Heart right ventricle (tissue), 16 donors: ENCODE measurements around the gene TMEM200B. TPM values are rescaled to one million over a fixed set of nuclear protein-coding genes. Genes with fewer than 3 reads are reported as not detected.

Experiments
- ATAC-seq, 8 donors: fragments of 200-7000 bp; cut with Tn5 transposase; one replicate each; pipeline ENCODE4 v1.9.1; 2020; ENCODE audit warnings: mild to moderate bottlenecking in 8 of 8, moderate library complexity in 8 of 8, moderate number of reproducible peaks in 1 of 8
- DNase-seq, 2 donors: peaks; one replicate each; pipeline ENCODE4 v3.0.0-alpha.2; 2020
- H3K27ac ChIP-seq, 10 donors: fragments of 200-600 bp; sonication (generic) in 2 of 10; one replicate each; pipeline versions ENCODE4 v1.5.0 to v1.8.0; 2020 to 2022; ENCODE audit warnings: mild to moderate bottlenecking in 3 of 10
- H3K27me3 ChIP-seq, 7 donors: fragments of 200-600 bp; one replicate each; pipeline ENCODE4 v1.8.0; 2021 to 2022; ENCODE audit warnings: mild to moderate bottlenecking in 2 of 7
- H3K36me3 ChIP-seq, 9 donors: fragments of 200-600 bp; sonication (generic) in 1 of 9; one replicate each; pipeline versions ENCODE4 v1.5.0 to v1.8.0; 2020 to 2022; ENCODE audit warnings: mild to moderate bottlenecking in 2 of 9
- H3K4me1 ChIP-seq, 9 donors: fragments of 200-600 bp; sonication (generic) in 1 of 9; one replicate each; pipeline versions ENCODE4 v1.5.0 to v1.8.0; 2020 to 2022; ENCODE audit warnings: mild to moderate bottlenecking in 4 of 9
- H3K4me3 ChIP-seq, 10 donors: fragments of 200-600 bp; sonication (generic) in 2 of 10; one replicate each; pipeline versions ENCODE4 v1.5.0 to v1.8.0; 2020 to 2022; ENCODE audit warnings: mild to moderate bottlenecking in 7 of 10, moderate library complexity in 2 of 10
- H3K9me3 ChIP-seq, 11 donors: fragments of 200-600 bp in 10 of 11; sonication (generic) in 2 of 11; one replicate each; pipeline versions ENCODE4 v1.5.0 to v1.8.0; 2013 to 2022; ENCODE audit warnings: mild to moderate bottlenecking in 2 of 11, control low read depth in 1 of 11, moderate library complexity in 1 of 11
- WGBS, 2 donors: extraction: QIAGEN DNeasy Blood & Tissue Kit; methylation state at CpG; one replicate each; pipeline ENCODE4 v1.1.7; 2013; ENCODE audit warnings: inconsistent platforms in 1 of 2; 5-methylcytosine and 5-hydroxymethylcytosine counted together
- intact Hi-C, 10 donors: fragments of 100-400 bp; cut with DNase I; formaldehyde crosslinking; loops; one replicate each; pipeline versions ENCODE4 v1.11.1 to v1.14.2; 2022
- polyA plus RNA-seq, 2 donors: library from polyadenylated mRNA; stranded (reverse); fragments of 200-250 nt; gene quantifications; one replicate each; pipeline ENCODE4 v1.2.3, GENCODE V29; 2013
- total RNA-seq, 10 donors: library from RNA; stranded (reverse); fragmentation: NEBNext Ultra II Directional in 3 of 10; extraction: Animal tissue kit (Norgen Biotek cat#: 25700) in 3 of 10; gene quantifications; one replicate each; pipeline versions ENCODE4 v1.2.1 to v1.2.4, GENCODE V29; 2021 to 2023
- TF ChIP-seq, protein P1 (sequence below), 9 donors: fragments of 200-600 bp; sonication (generic) in 2 of 9; IDR thresholded peaks; one replicate each; pipeline versions ENCODE4 v1.5.0 to v1.8.0; 2021 to 2022; ENCODE audit warnings: antibody characterized with exemption in 9 of 9, mild to moderate bottlenecking in 5 of 9, moderate library complexity in 1 of 9
- donor health status: Arrhythmogenic right ventricular cardiomyopathy.
- donor health status: ischemic (EF 13 %, LVEDD 7.1; RV severe dilation, severe dysfunction).
- donor health status: healthy with polysubstance abuse.
- donor health status: DM: no; HTN: yes; CAD: no.
- donor health status: DM: no; HTN: no; CAD: no.
- donor health status: ischemic (EF 25% LVEDD 6.9; RV normal size, moderate dysfunction).
- donor health status: ischemic (EF 25% LVEDD 5.7; RV mildly dilated, moderate dysfunction).
- donor health status: healthy.
- donor health status: DM: yes; HTN: yes; CAD: no.
- donor health status: Ischemic cardiomyopathy.
- donor health status: ischemic (EF 35%, LVEDD 5.7; RV mildly dilated, moderate dysfunction).
- donor health status: nonischemic (EF 11% LVEDD 7.7; RV severe dilation, severe dysfunction).
- donor health status: DM: yes; HTN: yes; CAD: no.
- donor health status: PGD.
- donor health status: ischemic (EF 29% LVEDD 5.4; RV normal size, mild dysfunction).
- donor health status: nonischemic (EF 23%, LVEDD 6.1; RV moderate dilation, normal function).

TMEM200B gene
- total and polyA plus RNA-seq, 12 donors = 0.79 to 3.3 (median 1.6) TPM

DNA sequence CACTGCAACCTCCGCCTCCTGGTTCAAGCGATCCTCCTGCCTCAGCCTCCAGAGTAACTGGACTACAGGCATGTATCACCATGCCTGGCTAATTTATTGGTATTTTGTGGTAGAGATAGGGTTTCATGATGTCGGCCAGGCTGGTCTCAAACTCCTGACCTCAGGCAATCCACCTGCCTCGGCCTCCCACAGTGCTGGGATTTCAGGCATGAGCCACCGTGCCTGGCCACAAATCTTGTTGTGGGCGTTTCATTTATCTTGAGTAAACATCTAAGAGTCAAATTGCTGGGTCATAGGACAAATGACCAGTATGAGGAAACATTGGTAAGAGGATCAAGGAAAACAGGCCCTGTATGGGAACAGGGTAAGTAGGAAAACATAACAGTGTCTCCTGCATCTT is 17.9 kb downstream of the TMEM200B start:
- Histone ChIP-seq H3K27me3 (no peaks in the 10 kb centered on the region), H3K4me3 (no peak overlapping the region), H3K27ac (no peak overlapping the region), H3K9me3 (no peaks in the 10 kb centered on the region), H3K36me3 (peaks cover 0 to 43% (median 0%) of the 10 kb centered on the region in 9 donors), H3K4me1 (no peaks in the 10 kb centered on the region)
- ATAC-seq = no peak
- whole genome bisulfite sequencing, 2 donors = 92 to 93% methylated on average over 6 of the region's 6 CpGs
- intact Hi-C loops = no loop called here
- DNase-seq = no peak
- TF ChIP-seq, protein P1, sequence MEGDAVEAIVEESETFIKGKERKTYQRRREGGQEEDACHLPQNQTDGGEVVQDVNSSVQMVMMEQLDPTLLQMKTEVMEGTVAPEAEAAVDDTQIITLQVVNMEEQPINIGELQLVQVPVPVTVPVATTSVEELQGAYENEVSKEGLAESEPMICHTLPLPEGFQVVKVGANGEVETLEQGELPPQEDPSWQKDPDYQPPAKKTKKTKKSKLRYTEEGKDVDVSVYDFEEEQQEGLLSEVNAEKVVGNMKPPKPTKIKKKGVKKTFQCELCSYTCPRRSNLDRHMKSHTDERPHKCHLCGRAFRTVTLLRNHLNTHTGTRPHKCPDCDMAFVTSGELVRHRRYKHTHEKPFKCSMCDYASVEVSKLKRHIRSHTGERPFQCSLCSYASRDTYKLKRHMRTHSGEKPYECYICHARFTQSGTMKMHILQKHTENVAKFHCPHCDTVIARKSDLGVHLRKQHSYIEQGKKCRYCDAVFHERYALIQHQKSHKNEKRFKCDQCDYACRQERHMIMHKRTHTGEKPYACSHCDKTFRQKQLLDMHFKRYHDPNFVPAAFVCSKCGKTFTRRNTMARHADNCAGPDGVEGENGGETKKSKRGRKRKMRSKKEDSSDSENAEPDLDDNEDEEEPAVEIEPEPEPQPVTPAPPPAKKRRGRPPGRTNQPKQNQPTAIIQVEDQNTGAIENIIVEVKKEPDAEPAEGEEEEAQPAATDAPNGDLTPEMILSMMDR (IDR thresholded peaks at IDR 0.05) = no peak

- intact Hi-C loops = no loop called here
- H3K36me3 ChIP-seq = peaks cover 0 to 47% (median 0%) of the 10 kb centered on the region in 9 donors
- 93 to 100% methylated on average over 1 of the region's 1 CpG for WGBS, 2 donors
Measured at GRCh38 chr1:29100487-29100886, 23.2 kb downstream of the TMEM200B start.

DNA sequence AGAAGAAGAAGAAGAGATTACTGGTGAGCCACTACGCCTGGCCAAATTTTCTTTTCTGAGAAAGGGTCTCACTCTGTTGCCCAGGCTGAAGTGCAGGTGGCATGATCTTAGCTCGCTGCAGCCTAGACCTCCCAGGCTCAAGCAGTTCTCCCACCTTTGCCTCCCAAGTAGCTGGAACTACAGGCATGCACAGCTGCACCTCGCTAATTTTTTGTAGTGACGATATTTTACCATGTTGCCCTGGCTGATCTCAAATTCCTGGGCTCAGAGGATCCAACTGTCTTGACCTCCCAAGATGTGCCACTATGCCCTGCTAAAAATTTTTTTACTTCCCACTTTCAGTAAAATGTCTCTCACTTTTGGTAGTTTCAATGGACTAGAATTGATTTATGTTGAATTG is 24.4 kb downstream of the TMEM200B start:
- Histone ChIP-seq H3K36me3 (peaks cover 0 to 47% (median 0%) of the 10 kb centered on the region in 9 donors), H3K4me3 (no peak overlapping the region), H3K4me1 (no peaks in the 10 kb centered on the region), H3K27me3 (no peaks in the 10 kb centered on the region), H3K9me3 (no peaks in the 10 kb centered on the region), H3K27ac (no peak overlapping the region)
- TF ChIP-seq, protein P1 (IDR thresholded peaks at IDR 0.05) = no peak
- intact Hi-C loops = no loop called here
- WGBS, 2 donors = 88 to 95% methylated on average over 4 of the region's 4 CpGs
- DNase-seq = no peak
- no peak for ATAC-seq

More at GRCh38 chr1:29100487-29100886, 23.2 kb downstream of the TMEM200B start:
- Histone ChIP-seq H3K9me3 (no peaks in the 10 kb centered on the region), H3K4me1 (no peaks in the 10 kb centered on the region), H3K4me3 (no peak overlapping the region), H3K27ac (no peak overlapping the region), H3K27me3 (no peaks in the 10 kb centered on the region)
- DNase-seq = no peak
- TF ChIP-seq, protein P1 (IDR thresholded peaks at IDR 0.05) = no peak
- no peak for ATAC-seq

DNA sequence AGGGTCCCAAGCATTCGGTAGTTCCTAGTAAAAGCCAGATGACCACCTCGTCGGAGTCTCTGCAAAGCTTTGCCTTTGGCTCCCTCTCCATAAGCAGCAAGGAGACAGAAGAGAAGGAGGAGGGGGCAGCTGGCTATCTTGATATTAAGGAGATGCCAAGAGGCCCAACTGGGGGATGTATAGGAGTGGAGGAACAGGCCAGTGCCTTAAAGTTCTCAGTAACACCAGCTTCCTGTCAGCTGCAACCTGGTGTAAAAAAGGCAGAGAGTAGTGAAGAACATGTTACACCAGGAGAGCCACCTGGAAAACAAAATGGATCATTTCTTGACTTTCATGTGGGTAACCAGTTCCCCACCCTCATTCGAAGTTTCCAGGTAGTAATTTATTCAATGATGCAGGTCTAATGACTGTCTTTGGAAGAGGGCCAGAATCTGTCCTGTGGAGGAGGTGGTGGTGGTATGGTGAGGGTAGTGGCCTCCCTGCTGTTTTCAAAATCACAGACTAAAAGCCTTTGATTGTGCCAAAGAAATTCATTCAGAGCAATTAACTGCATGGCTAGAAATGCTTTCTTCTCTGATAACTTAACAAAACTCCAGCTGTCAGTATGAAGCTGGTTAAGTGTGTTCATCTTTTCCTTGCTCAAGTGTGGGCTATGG is 27.3 kb downstream of the TMEM200B start:
- 79 to 81% methylated on average over 4 of the region's 4 CpGs for WGBS, 2 donors
- ATAC-seq = no peak

More for the DNA sequence above, 27.3 kb downstream of the TMEM200B start:
- Histone ChIP-seq H3K36me3 (peaks cover 0 to 43% (median 0%) of the 10 kb centered on the region in 9 donors), H3K4me1 (peaks cover 0 to 5% (median 0%) of the 10 kb centered on the region in 9 donors), H3K27me3 (no peaks in the 10 kb centered on the region), H3K4me3 (no peak overlapping the region), H3K9me3 (peaks cover 0 to 5% (median 0%) of the 10 kb centered on the region in 11 donors), H3K27ac (no peak overlapping the region)
- intact Hi-C loops = no loop called here
- no peak for DNase-seq
- TF ChIP-seq, protein P1 (IDR thresholded peaks at IDR 0.05) = no peak
